GM18499 (cell line): ENCODE results near the gene THY1.
"Not testable (repeated sequence)": the region's sequence is repeated elsewhere in the genome, so short reads cannot be mapped to it uniquely, and the experiment has no call there.

ENCODE experiments used
- ATAC-seq: cut with Tn5 transposase; IDR thresholded peaks from one replicate; pipeline ENCODE4 v1.9.1; 2021; ENCODE audit warnings: moderate number of reproducible peaks; ENCODE audit not compliant: insufficient read depth, unreplicated experiment

Gene THY1

DNA sequence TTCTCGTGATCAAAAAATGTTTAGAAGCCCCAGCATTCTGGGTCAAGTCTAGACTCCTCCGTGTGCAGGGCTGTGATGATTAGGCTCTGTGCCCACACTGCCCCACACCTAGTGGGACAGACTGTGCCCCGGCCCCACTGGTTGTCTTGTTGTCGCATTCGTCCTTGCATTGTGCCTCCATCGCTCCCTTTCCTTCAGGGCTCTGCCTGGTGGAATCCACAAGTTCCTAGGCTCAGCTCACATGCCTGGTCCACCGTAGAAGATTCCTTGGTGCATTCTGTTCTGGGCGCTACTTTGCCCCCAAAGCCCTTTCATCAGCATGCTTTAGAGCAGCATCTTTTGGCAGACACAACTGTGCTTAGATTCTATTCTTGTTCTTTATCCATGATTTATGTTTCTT is 23.5 kb upstream of the THY1 start:
- no peak for ATAC-seq

DNA sequence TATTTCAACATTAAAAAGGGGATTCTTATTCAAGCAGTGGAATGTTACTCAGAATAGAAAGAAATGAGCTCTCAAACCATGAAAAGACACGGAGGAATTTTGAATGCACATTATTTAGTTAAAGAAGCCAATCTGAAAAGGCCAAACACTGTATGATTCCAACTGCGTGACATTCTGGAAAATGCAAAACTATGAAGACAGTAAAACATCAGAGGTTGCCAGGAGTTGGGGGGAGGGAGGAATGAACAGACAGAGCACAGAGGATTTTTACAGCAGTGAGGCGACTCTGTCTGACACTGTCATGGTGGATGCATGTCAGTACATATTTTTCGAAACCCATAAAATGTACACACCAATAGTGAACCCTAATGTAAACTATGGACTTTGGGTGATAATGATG is 22.9 kb upstream of the THY1 start:
- ATAC-seq, result no peak

DNA sequence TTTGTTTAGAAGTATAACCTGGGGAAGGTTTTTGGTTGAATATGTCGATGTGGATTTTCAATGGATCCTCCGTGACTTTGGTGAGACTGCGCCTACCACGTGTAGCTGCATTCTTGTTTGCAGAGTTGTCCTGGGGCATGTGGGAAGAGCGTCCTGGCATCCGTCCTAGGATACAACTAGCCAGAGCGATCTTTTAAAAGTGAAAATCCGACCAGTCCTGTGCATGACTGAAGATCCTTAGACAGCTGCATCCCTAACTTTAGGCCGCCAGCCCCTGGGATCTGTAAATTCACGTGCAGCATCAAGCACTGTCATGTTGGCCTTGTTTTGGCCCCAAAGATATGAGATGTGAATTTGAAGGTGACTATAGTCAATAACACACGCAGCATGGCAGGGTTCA is 22.4 kb upstream of the THY1 start:
- ATAC-seq, result no peak

DNA sequence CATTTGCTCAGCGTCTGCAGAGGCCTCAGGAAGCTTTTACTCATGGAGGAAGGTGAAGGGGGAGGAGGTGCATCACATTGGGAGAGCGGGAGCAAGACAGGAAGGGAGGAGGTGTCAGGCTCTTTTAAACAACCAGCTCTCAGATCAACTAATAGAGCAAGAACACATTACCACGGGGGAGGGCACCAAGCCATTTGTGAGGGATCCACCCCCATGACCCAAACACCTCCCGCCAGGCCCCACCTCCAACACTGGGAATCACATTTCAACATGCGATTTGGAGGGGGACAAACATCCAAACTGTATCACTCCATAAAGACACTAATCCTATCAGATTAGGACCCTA is 18.9 kb upstream of the THY1 start:
- no peak for ATAC-seq

- no peak for ATAC-seq
Observed at GRCh38 chr11:119438599-119438998, 15.6 kb upstream of the THY1 start.

- not testable (repeated sequence) for ATAC-seq
Observed at GRCh38 chr11:119437521-119437920, 14.5 kb upstream of the THY1 start.

DNA sequence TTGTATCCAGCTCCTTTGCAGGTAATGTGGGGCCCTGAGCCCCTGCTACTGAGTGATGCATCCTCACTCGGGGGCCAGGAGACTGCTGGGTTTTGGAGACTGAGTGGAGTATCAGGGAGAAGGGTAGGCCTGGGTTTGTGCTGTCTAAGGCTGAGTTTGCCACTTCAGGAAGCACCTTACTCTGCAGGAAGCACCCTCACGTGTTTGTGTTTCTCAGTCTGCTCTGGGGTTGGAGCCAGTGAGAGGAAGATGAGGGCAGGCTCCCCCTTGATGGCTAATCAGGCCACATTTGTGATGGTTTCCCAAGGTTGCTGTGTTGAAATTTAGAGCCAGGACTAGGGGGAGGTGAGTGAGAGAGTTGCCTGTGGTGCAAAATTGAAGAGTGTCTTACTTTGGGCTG is 13.7 kb upstream of the THY1 start:
- ATAC-seq, result no peak

DNA sequence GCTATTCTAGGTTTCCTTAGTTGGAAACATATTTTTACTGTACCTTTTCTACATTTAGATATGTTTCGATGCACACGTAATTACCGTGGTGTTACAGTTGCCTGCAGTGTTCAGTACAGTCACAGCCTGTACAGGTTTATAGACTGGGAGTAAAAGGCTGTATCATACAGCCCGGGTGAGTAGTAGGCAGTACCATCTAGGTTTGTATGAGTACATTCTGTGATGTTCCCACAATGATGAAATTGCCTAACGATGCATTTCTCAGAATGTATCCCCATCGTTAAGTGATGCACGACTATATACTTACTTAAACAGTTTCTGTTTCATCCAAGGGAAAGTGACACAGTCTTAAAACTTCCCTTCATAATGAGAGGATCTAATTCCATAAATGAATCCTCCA is 13.1 kb upstream of the THY1 start:
- no peak for ATAC-seq

DNA sequence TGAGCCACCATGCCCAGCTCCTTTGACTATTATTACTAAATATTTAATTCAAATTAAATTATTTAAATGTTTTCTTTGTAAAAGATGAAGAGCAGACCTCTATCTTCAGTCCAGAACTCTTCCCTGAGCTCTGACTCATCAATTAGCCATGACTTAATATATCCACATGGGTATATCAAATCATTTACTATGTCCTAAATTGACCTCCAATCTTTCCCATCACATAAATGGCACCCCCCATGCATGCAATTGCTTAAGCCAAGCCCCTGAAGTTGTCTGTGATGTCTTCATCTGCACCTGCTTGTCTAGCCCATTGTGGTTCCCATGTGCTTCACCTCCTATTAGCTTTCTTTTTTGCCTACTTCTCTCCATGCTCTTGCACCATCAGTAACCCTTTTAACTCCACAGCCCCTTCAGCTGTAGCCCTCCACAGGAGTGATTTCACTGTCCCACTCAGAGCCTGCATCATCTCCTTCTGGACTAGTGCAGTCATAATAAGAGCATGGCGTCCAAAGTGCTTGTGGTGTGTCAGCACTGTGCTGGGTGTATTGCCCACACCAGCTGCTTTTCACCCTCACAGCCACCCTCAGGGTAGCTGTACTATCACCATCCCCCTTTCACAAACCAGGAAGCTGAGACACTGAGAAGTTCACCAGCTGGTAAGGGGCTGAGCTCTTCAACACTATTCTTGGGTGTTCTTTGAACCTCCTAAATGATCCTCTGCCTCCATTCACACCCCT is 11.8 kb upstream of the THY1 start:
- no peak for ATAC-seq

DNA sequence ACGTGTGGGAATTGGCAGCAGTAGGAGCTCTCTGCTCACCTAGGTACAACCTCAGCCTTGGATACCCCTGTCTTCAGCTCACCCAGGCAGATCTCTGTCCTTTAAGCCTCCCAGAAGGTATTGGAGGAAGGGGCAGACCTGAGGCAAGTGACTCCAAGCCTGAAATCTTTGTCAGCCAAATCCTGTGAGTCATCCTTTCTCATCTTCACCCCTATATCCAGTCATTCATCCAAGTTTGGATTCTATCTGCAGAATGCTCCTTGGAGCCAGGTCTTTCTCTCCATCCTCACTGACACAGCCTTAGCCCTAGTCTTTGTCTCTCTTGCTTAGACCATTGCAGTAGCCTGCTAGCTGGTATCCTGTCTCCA is 10.4 kb upstream of the THY1 start:
- no peak for ATAC-seq

DNA sequence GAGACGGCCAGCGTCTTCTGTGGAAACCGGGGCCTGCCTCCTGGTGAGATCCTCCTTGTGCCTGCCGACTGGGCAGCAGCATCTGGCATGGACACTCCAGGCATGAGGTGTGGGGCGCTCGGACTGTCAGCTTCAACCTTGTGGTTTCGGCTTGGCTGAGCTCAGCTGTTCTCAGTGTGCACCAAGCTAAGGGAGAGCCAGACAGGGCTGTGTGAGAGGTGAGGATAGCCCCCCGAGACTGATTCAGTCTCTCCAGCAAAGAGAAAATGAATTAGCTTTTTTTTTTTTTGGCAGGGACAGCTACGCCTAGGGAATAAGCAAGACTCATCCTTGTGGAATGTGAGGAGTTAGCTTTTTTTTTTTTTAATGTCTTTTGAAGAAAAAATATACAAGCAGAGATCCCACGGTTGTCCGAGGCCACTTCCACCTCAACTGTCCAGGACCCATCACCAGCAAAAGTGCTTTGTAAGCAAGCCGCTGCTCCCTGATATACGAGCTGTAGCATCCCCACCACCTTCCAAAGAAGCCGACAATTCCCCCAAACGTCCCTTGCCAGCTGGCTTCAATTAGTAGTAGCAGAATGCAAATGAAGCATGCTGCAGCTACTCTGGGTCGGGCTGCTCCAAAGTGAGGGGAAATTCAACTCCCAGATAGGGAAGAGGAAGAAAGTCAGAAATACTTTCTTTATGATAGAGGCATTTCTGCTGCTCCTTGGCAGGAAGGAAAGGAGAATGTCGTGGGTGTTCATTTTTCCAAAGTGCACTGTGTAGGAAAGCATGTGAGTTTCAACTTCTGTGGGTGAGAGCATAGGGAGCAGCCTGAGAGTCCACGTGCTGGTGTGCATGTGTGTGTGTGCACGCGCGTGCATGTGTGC is 9.7 kb upstream of the THY1 start:
- no peak for ATAC-seq

DNA sequence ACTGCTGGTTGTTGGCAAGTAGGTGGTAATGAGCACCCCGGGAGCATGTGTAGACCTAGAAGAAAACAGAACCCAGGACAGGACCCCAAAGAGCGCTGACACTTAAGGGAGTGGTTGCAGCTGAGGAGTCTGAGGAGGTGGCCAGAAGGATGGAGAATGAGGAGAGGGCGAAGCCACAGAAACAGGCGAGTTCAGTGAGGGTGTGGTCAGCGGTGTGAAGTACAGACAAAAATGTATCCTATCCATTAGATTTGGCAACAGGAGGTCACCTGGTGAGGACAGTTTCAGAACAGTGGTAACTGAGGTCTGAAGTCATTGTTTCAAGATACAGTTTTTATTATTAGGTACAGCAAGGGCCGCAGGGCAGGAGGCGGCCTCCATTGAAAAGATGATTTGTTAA is 8.6 kb upstream of the THY1 start:
- no peak for ATAC-seq

GRCh38 chr11:119427279-119427678 is 4.3 kb upstream of the THY1 start:
- ATAC-seq, result no peak

- ATAC-seq, result no peak
Observed at GRCh38 chr11:119426142-119426541, 3.2 kb upstream of the THY1 start.

- no peak for ATAC-seq
Observed at GRCh38 chr11:119424775-119425174, 1.8 kb upstream of the THY1 start.

DNA sequence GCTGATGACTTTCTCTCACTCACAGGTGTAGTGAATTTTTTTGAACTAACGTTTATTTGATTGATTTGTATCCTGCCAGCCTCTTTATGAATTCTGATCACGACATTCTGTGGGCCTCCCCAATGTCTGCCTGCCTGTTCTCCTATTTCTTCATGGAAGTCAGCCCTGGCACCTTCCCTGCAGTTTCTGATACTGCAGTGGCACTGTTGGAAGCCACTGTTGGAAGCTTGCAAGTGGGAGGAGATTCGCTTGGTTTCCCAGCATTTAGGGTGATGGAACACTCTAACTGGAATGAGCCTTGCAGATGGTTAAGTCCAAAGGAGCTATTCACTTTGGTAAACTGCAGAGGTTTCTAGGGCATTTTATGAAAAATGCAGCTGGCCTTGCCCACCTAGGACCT is 1.3 kb upstream of the THY1 start:
- ATAC-seq, result no peak

DNA sequence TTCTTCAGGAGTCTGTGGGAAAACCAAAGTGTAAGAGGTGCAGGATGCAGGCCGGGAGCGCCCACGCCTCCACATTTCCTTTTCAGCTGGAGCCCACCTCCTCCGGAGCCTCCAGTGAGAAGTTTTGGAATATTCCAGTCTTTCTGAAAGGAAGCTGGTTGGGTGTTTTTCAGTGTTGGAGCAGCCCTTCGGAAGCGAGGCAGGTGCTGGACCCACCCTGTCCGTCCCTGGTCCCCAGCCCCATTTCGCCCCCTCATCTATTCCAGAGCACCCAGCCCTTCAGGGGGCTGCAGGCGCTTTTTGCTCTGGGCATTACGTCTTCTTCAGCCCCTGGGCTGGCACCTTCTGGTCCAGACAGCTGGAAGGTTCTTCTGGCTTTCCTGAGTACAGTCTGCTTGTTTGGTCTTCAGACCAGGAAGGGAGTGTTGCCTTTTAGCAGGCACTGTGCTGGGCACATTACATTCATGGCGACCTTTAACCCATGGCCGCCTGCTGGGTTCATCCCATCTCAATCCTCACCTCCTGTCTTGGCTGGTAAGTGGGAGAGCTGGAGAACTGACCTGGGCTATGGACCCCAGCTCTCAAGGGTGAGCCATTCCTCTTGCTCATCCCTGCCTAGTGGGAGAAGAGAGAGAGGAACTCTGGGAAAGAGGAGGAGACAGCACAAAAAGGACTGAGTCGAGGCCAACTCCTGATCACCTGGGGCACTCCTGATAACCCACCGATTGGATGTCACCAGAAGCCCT is 710 bp upstream of the THY1 start:
- ATAC-seq, result no peak

- no peak for ATAC-seq
Observed at GRCh38 chr11:119421941-119422808, 797 bp downstream of the THY1 start.

GRCh38 chr11:119421351-119421750 is 1.6 kb downstream of the THY1 start:
- no peak for ATAC-seq

DNA sequence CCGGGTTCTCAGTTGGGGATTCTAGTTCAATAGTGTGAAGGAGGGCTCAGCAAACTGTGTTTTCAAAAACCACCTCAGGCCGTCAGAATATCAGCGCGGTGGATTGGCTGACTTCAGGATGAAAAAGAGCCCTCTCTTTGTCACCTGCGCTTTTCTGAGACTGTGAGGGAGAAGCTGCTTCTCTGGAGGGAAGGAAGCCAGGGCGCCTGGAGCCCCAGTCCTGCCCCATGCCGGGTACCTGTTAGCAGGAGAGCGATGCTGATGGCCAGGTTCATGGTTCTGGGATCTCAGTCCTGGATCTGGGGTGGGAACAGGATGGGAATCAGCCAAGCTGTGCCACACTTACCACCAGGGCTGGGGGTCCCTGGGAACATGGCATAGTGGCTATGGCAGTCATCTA is 2.3 kb downstream of the THY1 start:
- no peak for ATAC-seq
